MM.1S (cell line): Measurements from ENCODE around the gene ABTB2.

Experiments
- DNase-seq: peaks from one replicate; pipeline ENCODE4 v3.0.0-alpha.2; 2015
- H2AFZ ChIP-seq: fragments of 300-600 bp; sonication (generic); 2 replicates; pipeline ENCODE4 v1.6.0; 2016; ENCODE audit warnings: antibody characterized with exemption, low read length
- H3F3A ChIP-seq: fragments of 300-600 bp; sonication (generic); 2 replicates; pipeline ENCODE4 v1.6.1; 2016; ENCODE audit warnings: mild to moderate bottlenecking, antibody characterized with exemption, low read length, moderate library complexity, mixed read lengths; ENCODE audit not compliant: insufficient read depth
- H3K27ac ChIP-seq: fragments of 300-600 bp; sonication (generic); 2 replicates; pipeline ENCODE4 v1.5.1; 2016; ENCODE audit warnings: mild to moderate bottlenecking, low read length
- H3K27me3 ChIP-seq: fragments of 300-600 bp; sonication (generic); replicated peaks from 2 replicates; pipeline ENCODE4 v1.6.0; 2016; ENCODE audit warnings: low read length; ENCODE audit not compliant: insufficient read depth
- H3K36me3 ChIP-seq: fragments of 300-600 bp; sonication (generic); replicated peaks from 2 replicates; pipeline ENCODE4 v1.6.1; 2016; ENCODE audit warnings: mild to moderate bottlenecking, low read length, mixed read lengths; ENCODE audit not compliant: insufficient read depth
- H3K4me1 ChIP-seq: fragments of 300-600 bp; sonication (generic); 2 replicates; pipeline ENCODE4 v1.6.1; 2016; ENCODE audit warnings: low read length, mixed read lengths
- H3K4me2 ChIP-seq: fragments of 300-600 bp; sonication (generic); 2 replicates; pipeline ENCODE4 v1.6.0; 2016; ENCODE audit warnings: low read depth, low read length
- H3K4me3 ChIP-seq: fragments of 300-600 bp; sonication (generic); 2 replicates; pipeline ENCODE4 v1.5.1; 2016; ENCODE audit warnings: low read length, mixed read lengths
- H3K79me2 ChIP-seq: fragments of 300-600 bp; sonication (generic); 2 replicates; pipeline ENCODE4 v1.6.1; 2016; ENCODE audit warnings: mixed run types, low read length, mixed read lengths
- H3K9ac ChIP-seq: fragments of 300-600 bp; sonication (generic); 2 replicates; pipeline ENCODE4 v1.6.1; 2016; ENCODE audit warnings: low read length, mixed read lengths
- H3K9me2 ChIP-seq: fragments of 300-600 bp; sonication (generic); replicated peaks from 2 replicates; pipeline ENCODE4 v1.6.1; 2016; ENCODE audit warnings: mild to moderate bottlenecking, low read length, mixed read lengths; ENCODE audit not compliant: insufficient read depth
- H3K9me3 ChIP-seq: fragments of 300-600 bp; sonication (generic); replicated peaks from 2 replicates; pipeline ENCODE4 v1.6.1; 2016; ENCODE audit warnings: mild to moderate bottlenecking, low read length, mixed read lengths; ENCODE audit not compliant: insufficient read depth
- H4K20me1 ChIP-seq: fragments of 300-600 bp; sonication (generic); 2 replicates; pipeline ENCODE4 v1.6.1; 2016; ENCODE audit warnings: mild to moderate bottlenecking, low read length, moderate library complexity, mixed read lengths; ENCODE audit not compliant: insufficient read depth
- EZH2 ChIP-seq: fragments of 300-600 bp; sonication (generic); optimal IDR thresholded peaks from 2 replicates; pipeline ENCODE3; 2017; ENCODE audit warnings: low read depth, mild to moderate bottlenecking, antibody characterized with exemption, low read length, mixed read lengths
- EZH2phosphoT487 ChIP-seq: fragments of 300-600 bp; sonication (generic); IDR thresholded peaks from 2 replicates; pipeline ENCODE4 v1.6.1; 2018; ENCODE audit warnings: antibody characterized with exemption, low read length
- TF ChIP-seq, protein P1 (sequence below): fragments of 300-600 bp; sonication (generic); IDR thresholded peaks from 2 replicates; pipeline ENCODE4 v1.5.1; 2016; ENCODE audit warnings: antibody characterized with exemption, low read length, mixed read lengths

Gene ABTB2

DNA sequence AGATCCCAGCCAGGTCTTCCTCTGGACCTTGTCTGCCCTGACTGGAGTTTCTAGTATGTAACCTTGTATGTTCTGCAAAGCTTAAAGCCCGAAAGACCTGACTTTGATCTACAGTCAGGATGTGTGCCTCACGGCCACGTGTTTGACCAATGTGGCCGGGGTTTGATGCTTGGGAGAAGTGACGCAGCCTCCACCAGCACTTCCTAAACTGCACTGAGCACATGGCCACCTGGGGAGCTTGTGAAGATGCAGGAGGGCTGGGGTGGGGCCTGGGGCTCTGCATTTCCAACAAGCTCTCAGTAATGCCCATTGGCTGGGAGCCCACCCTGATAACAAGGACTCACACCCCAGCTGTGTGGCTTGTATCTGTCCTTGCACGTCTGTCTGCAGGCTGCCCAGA is 199.1 kb downstream of the ABTB2 start:
- TF ChIP-seq EZH2phosphoT487 (no peak), EZH2 (no peak)
- TF ChIP-seq, protein P1, sequence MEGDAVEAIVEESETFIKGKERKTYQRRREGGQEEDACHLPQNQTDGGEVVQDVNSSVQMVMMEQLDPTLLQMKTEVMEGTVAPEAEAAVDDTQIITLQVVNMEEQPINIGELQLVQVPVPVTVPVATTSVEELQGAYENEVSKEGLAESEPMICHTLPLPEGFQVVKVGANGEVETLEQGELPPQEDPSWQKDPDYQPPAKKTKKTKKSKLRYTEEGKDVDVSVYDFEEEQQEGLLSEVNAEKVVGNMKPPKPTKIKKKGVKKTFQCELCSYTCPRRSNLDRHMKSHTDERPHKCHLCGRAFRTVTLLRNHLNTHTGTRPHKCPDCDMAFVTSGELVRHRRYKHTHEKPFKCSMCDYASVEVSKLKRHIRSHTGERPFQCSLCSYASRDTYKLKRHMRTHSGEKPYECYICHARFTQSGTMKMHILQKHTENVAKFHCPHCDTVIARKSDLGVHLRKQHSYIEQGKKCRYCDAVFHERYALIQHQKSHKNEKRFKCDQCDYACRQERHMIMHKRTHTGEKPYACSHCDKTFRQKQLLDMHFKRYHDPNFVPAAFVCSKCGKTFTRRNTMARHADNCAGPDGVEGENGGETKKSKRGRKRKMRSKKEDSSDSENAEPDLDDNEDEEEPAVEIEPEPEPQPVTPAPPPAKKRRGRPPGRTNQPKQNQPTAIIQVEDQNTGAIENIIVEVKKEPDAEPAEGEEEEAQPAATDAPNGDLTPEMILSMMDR, result no peak

DNA sequence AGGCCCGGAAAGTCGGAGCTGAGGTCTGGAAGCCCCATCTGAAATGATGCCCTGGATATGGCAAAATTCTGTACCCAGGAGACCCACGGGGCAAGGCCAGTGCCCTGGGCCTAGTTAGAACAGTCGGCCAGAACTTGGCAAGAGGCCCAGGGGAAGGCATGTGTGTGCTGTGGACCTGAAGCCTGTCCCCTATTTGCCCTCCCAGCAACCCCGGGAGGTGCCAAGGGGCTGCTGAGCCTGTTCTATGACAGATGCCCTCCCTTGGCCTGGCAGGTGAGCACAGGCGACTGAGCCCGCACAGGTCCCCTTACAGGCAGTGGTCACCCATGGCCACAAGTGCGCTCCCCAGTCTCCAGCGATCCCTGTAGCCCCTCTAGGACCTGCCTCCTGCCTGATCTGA is 200.6 kb downstream of the ABTB2 start:
- Histone ChIP-seq H3K79me2 (no peaks in the 10 kb centered on the region), H3K9me2 (no peaks in the 10 kb centered on the region), H4K20me1 (no peaks in the 10 kb centered on the region), H3K9ac (no peak overlapping the region), H3K27me3 (no peaks in the 10 kb centered on the region), H3F3A (no peaks in the 10 kb centered on the region), H2AFZ (no peak overlapping the region), H3K36me3 (no peaks in the 10 kb centered on the region), H3K4me1 (no peaks in the 10 kb centered on the region), H3K9me3 (no peaks in the 10 kb centered on the region), H3K4me2 (no peak overlapping the region), H3K27ac (no peak overlapping the region), H3K4me3 (no peak overlapping the region)
- no peak for DNase-seq
- TF ChIP-seq, protein P1, result no peak
- TF ChIP-seq EZH2, result no peak
- no peak for TF ChIP-seq EZH2phosphoT487

More for the DNA sequence above, 199.1 kb downstream of the ABTB2 start:
- H2AFZ ChIP-seq, result no peak overlapping the region
- no peak overlapping the region for H3K4me3 ChIP-seq
- H3K79me2 ChIP-seq, result no peaks in the 10 kb centered on the region
- H4K20me1 ChIP-seq, result no peaks in the 10 kb centered on the region
- no peaks in the 10 kb centered on the region for H3K27me3 ChIP-seq
- no peak overlapping the region for H3K27ac ChIP-seq
- H3F3A ChIP-seq, result no peaks in the 10 kb centered on the region
- no peaks in the 10 kb centered on the region for H3K9me2 ChIP-seq
- H3K4me1 ChIP-seq, result no peaks in the 10 kb centered on the region
- H3K9me3 ChIP-seq, result no peaks in the 10 kb centered on the region
- no peak for DNase-seq
- H3K9ac ChIP-seq, result no peak overlapping the region
- H3K36me3 ChIP-seq, result no peaks in the 10 kb centered on the region
- no peak overlapping the region for H3K4me2 ChIP-seq

DNA sequence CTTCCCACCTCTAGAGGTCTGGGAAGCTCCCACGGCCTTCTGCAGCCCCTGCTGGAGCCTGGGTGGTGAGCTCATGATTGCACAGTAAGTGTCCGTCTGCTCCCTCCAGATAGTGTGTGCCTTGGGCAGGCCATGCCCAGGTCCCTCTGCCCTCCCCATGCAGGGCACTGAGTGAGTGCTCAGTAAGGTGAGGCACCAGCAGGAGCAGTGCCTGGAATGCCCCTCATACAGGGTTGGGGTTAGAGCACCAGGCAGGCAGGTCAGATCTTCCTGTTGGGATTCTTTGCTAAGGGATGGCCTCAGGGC is 202.1 kb downstream of the ABTB2 start:
- no peaks in the 10 kb centered on the region for H4K20me1 ChIP-seq
- no peaks in the 10 kb centered on the region for H3K9me2 ChIP-seq
- H3K79me2 ChIP-seq, result no peaks in the 10 kb centered on the region
- H3K4me3 ChIP-seq, result no peak overlapping the region
- TF ChIP-seq, protein P1, result no peak
- no peak for TF ChIP-seq EZH2
- no peak for TF ChIP-seq EZH2phosphoT487
- H3K27me3 ChIP-seq, result no peaks in the 10 kb centered on the region
- no peak overlapping the region for H3K9ac ChIP-seq
- H3K4me1 ChIP-seq, result no peaks in the 10 kb centered on the region
- H3K36me3 ChIP-seq, result no peaks in the 10 kb centered on the region
- H3K4me2 ChIP-seq, result no peak overlapping the region
- H3K27ac ChIP-seq, result no peak overlapping the region
- no peaks in the 10 kb centered on the region for H3K9me3 ChIP-seq
- no peak overlapping the region for H2AFZ ChIP-seq
- DNase-seq, result no peak
- no peaks in the 10 kb centered on the region for H3F3A ChIP-seq
